ELF-1 (cell line): Measurements from ENCODE around the gene NR6A1.
"Not testable (repeated sequence)": the region's sequence is repeated elsewhere in the genome, so short reads cannot be mapped to it uniquely, and the experiment has no call there.

Experiments
- DNase-seq: peaks from one replicate; pipeline ENCODE4 v3.0.0-alpha.2; 2016; ENCODE audit warnings: low read depth, low spot score

Gene NR6A1

DNA sequence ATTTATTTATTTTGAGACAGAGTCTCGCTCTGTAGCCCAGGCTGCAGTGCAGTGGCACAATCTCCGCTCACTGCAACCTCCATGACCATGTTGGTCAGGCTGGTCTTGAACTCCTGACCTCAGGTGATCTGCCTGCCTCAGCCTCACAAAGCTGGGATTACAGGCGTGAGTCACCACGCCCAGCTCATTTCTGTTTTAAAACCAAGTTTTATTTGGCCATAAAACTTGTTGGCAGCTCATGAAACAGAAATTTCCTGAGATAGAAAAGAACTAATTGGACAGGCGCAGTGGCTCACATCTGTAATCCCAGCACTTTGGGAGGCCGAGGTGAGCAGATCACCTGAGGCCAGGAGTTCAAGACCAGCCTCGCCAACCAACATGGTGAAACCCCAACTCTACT is 155.3 kb downstream of the NR6A1 start:
- DNase-seq = not testable (repeated sequence)

GRCh38 chr9:124615100-124615742 is 155.9 kb downstream of the NR6A1 start:
- DNase-seq = no peak

GRCh38 chr9:124613849-124614248 is 157.3 kb downstream of the NR6A1 start:
- DNase-seq = no peak

- no peak for DNase-seq
These were observed 160.0 kb downstream of the NR6A1 start for GRCh38 chr9:124611106-124611505.

DNA sequence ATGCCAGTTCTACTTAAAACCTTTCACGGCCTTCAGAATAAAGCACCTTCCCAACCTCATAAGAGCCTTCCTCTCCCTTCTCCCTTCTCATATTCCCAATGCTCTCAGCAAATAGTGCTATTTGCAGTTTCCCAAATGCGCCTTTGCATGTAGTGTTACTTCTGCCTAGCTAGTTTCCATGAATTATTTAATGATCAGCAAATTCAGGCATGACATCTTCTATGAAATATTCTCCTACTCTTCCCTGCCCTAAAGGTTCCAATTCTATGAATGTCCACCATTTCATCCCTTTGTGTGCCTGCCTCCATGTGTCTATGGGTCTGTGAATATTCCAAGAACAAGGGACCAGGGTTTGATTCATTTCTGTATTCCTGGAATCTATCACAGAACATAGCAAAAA is 165.1 kb downstream of the NR6A1 start:
- DNase-seq = no peak

DNA sequence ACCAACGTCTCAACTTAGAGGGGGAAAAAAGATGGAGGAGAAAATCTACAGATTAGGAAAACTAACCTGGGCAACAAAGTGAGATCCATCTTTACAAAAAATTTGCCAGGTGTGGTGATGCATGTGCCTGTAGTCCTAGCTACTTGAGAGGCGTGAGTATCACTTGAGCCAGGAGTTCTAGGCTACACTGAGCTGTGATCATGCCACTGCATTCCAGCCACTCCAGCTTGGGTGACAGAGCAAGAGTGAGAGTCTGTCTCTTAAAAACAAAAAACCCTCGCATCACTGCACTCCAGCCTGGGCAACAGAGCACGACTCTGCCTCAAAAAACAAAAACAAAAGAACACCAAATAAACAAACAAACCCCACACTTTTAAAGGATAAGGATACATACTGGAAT is 165.9 kb downstream of the NR6A1 start:
- no peak for DNase-seq

- DNase-seq = no peak
These were observed 168.5 kb downstream of the NR6A1 start for GRCh38 chr9:124602632-124603031.

DNA sequence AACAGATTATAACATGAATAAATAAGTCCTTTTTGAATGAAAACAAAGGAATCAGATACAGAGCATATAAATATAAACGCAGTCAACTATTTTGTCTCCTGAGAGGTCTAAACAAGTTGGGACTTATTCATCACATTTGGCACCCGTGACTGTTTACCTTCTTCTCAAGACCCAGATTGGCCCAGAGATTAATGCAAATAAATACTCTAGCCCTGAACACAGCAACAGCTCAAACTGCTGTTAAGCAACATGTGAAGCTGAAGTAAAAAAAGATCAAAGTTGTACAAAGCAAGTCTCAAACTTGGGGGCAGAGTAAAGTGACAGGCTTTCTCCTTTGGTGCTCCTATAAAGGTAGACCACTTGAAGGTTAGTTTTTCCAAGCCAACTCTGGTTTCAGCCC is 168.9 kb downstream of the NR6A1 start:
- no peak for DNase-seq

DNA sequence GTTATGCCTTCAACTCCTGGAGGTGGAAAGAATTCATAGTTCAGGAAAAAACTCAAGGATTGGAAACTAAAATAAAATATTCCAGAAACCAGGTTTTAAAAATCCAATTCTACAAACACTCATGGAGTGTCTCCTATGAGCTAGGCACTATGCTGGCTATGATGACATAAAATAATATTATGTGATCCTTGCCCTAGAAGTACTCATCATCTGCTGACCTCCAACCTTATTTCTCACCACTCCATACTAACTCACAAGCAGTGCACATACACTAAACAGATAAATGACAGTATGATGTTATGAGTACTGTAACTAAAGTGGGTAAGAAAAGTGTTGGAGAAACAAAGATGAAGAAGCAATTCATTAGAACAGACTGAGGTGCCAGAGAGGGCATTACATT is 170.7 kb downstream of the NR6A1 start:
- DNase-seq = no peak

- no peak for DNase-seq
These were observed 171.9 kb downstream of the NR6A1 start for GRCh38 chr9:124599121-124599795.

- DNase-seq = no peak
These were observed 173.1 kb downstream of the NR6A1 start for GRCh38 chr9:124598048-124598447.

DNA sequence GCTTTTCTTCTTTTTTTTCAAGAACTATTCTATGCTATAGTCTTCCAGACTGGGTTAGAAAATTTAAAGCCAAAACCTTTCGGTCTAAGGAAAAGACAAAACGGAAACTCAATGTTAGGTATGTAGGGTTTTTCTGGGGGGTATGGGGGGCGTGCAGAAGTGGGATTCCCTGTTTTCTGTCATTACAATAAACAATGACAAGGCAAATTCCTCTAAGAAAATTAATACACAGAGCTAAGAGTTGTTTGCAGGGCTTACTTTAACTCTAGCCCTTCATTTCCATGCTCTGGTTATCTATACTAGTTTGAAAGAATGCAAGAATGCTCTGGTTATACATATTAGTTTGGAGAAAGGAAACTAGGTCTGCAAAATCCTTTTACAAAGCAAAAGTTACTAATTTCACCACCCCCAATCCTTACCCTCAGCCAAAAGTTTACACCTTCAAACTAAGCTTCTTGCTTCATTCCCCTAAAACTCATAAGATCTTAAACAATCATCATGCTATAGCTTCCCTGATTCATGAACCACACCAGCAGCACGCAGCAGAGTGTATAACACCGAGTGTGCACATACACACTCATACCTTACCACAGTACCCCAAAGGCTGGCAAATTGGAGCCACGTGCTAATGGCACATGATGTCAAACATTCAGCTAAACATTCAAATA is 174.8 kb downstream of the NR6A1 start:
- DNase-seq = no peak

DNA sequence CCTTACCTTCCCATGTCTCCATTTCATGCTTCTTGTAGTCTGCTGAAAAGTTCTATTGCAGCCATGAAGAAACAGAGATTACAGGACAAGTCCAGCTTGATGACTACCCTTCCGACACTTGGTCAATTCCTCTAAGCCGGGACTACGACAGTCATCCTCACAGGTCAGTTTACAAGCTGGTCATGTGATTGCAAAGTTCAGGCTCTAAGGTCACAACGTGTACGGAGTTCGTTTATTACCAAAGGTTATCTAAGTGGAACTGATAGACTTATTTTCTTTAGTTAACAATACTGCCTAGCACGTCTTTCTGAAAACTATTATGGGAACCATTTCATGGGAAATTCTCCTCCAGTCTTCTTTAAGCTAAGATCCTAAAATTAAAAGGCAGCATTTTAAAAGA is 175.4 kb downstream of the NR6A1 start:
- peak; percentile 51 for DNase-seq

GRCh38 chr9:124594673-124595072 is 176.4 kb downstream of the NR6A1 start:
- DNase-seq = no peak

DNA sequence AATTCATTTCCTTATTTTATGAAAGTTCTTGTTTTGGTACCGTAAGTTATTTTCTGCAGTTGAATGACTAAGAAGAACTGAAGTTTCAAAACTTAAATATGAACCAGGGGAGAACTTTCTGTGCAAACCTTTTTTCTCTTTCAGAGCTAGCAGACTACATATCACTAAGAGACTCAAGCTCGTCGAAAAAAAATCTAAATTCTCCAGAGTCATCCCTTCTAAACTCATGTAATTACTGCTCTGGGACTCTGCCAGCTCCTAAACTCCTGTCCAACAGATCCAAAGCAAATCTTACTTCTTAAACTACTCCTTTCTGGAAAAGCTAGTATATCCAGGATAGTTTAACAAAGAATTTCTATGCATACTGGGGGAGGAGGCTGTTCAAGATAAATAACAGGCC is 176.9 kb downstream of the NR6A1 start:
- no peak for DNase-seq

DNA sequence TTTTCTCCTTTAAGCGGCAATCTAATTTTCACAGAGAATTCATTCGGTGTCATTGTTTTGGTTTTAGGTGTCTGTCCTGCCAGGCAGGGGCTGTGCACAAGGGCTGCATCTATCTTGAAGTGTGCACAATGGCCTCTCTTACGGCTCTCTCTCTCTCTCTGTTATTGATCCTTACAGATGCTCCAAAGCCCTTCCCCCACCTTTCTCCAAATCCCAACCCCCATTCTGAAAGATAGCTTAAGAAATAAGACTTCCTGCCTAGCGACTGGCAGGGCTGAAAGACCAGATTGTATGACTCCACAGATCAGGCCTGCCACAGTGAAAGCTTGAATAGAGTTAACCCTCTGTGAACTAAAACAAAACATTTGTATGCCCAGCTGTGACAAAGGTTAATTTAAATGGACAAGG is 177.5 kb downstream of the NR6A1 start:
- DNase-seq = peak; percentile 69

- DNase-seq = no peak
These were observed 177.9 kb downstream of the NR6A1 start for GRCh38 chr9:124593200-124593599.

DNA sequence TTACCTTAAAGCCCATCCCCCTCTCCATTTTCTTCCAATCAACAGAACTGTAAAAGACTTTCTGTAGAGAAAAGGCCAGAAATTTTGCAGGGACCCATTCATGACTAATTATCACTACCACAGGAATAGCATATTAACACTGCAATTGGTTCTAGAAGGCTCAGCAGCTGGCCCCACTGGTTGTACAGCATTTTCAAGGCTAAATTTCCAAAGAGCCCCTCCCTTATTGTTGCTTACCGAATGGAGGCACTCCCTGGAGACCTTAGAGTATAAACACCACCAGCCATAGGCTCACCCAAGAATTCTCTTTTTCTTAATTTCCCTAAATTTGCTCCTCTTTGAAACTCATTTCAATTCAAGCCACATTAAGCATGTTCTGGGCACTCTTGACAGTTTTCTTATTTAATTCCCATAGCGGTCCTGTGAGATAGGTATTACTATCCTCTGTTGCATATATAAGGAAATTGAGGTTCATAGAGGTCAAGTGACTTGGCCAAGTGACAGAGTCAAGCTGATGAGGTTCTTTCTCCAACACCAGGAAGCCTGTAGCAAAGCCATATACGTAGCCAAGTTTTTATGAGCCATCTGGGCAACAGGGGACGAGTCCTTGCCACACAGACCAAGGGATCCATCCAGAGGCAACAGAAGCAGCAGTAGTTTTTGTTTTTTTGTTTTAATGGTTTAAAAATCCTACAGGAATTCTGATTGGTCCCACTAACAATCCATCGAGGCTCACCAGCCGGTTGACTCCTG is 180.0 kb downstream of the NR6A1 start:
- no peak for DNase-seq

- DNase-seq = no peak
These were observed 186.5 kb downstream of the NR6A1 start for GRCh38 chr9:124584631-124585030.

- no peak for DNase-seq
These were observed 188.0 kb downstream of the NR6A1 start for GRCh38 chr9:124583134-124583533.

GRCh38 chr9:124580186-124580585 is 190.9 kb downstream of the NR6A1 start:
- no peak for DNase-seq

DNA sequence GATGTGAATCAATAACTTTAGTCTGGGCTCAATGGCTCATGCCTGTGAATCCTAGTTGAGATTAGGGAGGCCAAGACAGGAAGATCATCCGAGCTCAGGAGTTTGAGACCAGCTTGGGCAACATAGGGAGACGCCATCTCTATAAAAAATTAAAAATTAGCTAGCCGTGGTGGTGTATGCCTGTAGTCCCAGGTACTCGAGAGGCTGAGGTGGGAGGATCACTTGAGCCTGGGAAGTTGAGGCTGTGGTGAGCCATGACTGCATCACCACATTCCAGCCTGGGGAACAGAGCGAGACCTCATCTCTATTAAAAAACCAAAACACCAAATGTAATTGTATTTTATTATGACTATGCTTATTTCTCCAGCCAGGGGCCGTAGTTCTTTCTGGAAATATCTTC is 194.4 kb downstream of the NR6A1 start:
- no peak for DNase-seq
